Activated CD4-positive, alpha-beta T cell treated with anti-CD3 and anti-CD28 coated beads, Interleukin-2, Interleukin-4, amounts not matched to agents 100 ng/mL and 50 ng/mL, durations not matched to agents 16 hours and 8 hours (primary cell): ENCODE measurements around the gene THAP8.
"Not testable (repeated sequence)": the region's sequence is repeated elsewhere in the genome, so short reads cannot be mapped to it uniquely, and the experiment has no call there.

ENCODE experiments used
- DNase-seq: peaks from one replicate; pipeline ENCODE4 v3.0.0-alpha.2; 2020; ENCODE audit warnings: low spot score

Gene THAP8

GRCh38 chr19:36068810-36069499 lies 14.9 kb upstream of the THAP8 start:
- DNase-seq, result not testable (repeated sequence)

- DNase-seq, result no peak
Observed at GRCh38 chr19:36067681-36068080, 13.6 kb upstream of the THAP8 start.

- no peak for DNase-seq
Observed at GRCh38 chr19:36064826-36065225, 10.7 kb upstream of the THAP8 start.

GRCh38 chr19:36061367-36061766 lies 7.3 kb upstream of the THAP8 start:
- DNase-seq, result no peak

- DNase-seq, result no peak
Observed at GRCh38 chr19:36060430-36060829, 6.3 kb upstream of the THAP8 start.

GRCh38 chr19:36059180-36059910 lies 5.3 kb upstream of the THAP8 start:
- no peak for DNase-seq

- no peak for DNase-seq
Observed at GRCh38 chr19:36058481-36059179, 4.5 kb upstream of the THAP8 start.

- DNase-seq, result peak; percentile 95
Observed at GRCh38 chr19:36054733-36055686, 925 bp upstream of the THAP8 start, which contains the start of gene WDR62. Gene WDR62 (plus strand): TSS chr19:36054897. CDS start chr19:36054972, 75 bp downstream.

GRCh38 chr19:36051637-36052036 lies 2.4 kb downstream of the THAP8 start:
- DNase-seq, result no peak

- DNase-seq, result no peak
Observed at GRCh38 chr19:36051236-36051635, 2.8 kb downstream of the THAP8 start.

GRCh38 chr19:36049080-36049698 lies 4.9 kb downstream of the THAP8 start:
- DNase-seq, result no peak

- DNase-seq, result no peak
Observed at GRCh38 chr19:36047835-36048234, 6.2 kb downstream of the THAP8 start.

- DNase-seq, result no peak
Observed at GRCh38 chr19:36046443-36047050, 7.5 kb downstream of the THAP8 start.

GRCh38 chr19:36043952-36044351 lies 10.1 kb downstream of the THAP8 start:
- no peak for DNase-seq

- no peak for DNase-seq
Observed at GRCh38 chr19:36041831-36042230, 12.3 kb downstream of the THAP8 start.

- not testable (repeated sequence) for DNase-seq
Observed at GRCh38 chr19:36041092-36041491, 13.0 kb downstream of the THAP8 start.

GRCh38 chr19:36040495-36040894 lies 13.6 kb downstream of the THAP8 start:
- no peak for DNase-seq

- peak; percentile 27 for DNase-seq
Observed at GRCh38 chr19:36032251-36033104, 21.6 kb downstream of the THAP8 start, which contains the start of gene CLIP3. Gene CLIP3 (minus strand): TSS chr19:36032873. CDS start chr19:36032357, 516 bp downstream.

- no peak for DNase-seq
Observed at GRCh38 chr19:36031308-36031707, 22.8 kb downstream of the THAP8 start.
